GM12878 (cell line): ENCODE data around the gene RAD1. TPM values are rescaled to one million over a fixed set of nuclear protein-coding genes. Genes with fewer than 3 reads are reported as not detected.

Experiments used
- ATAC-seq: fragments of 200-7000 bp; cut with Tn5 transposase; 3 replicates; pipeline ENCODE4 v1.9.1; 2020; ENCODE audit warnings: mild to moderate bottlenecking, moderate library complexity
- BruUV-seq: library from RNA; stranded (reverse); fragments of 400-500 nt; replicated peaks from 2 replicates; lab custom pipeline; 2021; lab: Mats Ljungman, UMichigan
- CTCF ChIA-PET: fragments of 300-600 bp; sonication (Branson Sonifier 250); formaldehyde crosslinking; extraction: SDS; loops from one replicate; lab custom pipeline; 2021; ENCODE audit warnings: inconsistent platforms; lab: Yijun Ruan, JAX
- POLR2A ChIA-PET: fragments of 350-600 bp; formaldehyde crosslinking; extraction: SDS; loops from one replicate; lab custom pipeline; 2021; ENCODE audit warnings: inconsistent platforms; lab: Charles Lee
- RAD21 ChIA-PET: fragments of 300-600 bp; sonication (Branson Sonifier 250); formaldehyde crosslinking; loops from one replicate; lab custom pipeline; 2023; ENCODE audit warnings: antibody characterized with exemption; ENCODE audit not compliant: unreplicated experiment; lab: Charles Lee
- SMC1A ChIA-PET: fragments of 300-600 bp; sonication (Branson Sonifier 250); formaldehyde crosslinking; loops from one replicate; lab custom pipeline; 2023; ENCODE audit not compliant: unreplicated experiment, uncharacterized antibody; lab: Charles Lee
- DNase-seq: peaks from one replicate; pipeline ENCODE4 v3.0.0-alpha.2; 2011; ENCODE audit warnings: low read depth, low spot score
- FAIRE-seq: peaks from 3 replicates; lab custom pipeline; 2011; peaks lifted over from hg19 to GRCh38; lab: Jason Lieb, UNC
- H2AFZ ChIP-seq: 2 replicates; pipeline ENCODE4 v1.6.0; 2011; ENCODE audit warnings: low read depth, low read length, control low read depth; ENCODE audit not compliant: control insufficient read depth
- H3K27ac ChIP-seq: 2 replicates; pipeline ENCODE4 v1.5.1; 2011; ENCODE audit warnings: control low read depth; ENCODE audit not compliant: control insufficient read depth, insufficient read depth
- H3K27me3 ChIP-seq, 2 experiments: replicated peaks in 1 of 2; 2 replicates each; pipeline versions ENCODE4 v1.6.0 to v1.6.1; 2011; ENCODE audit warnings: low read length in 1 of 2; ENCODE audit not compliant: control insufficient read depth in 2 of 2, insufficient read depth in 2 of 2
- H3K36me3 ChIP-seq, 2 experiments: 2 replicates each; pipeline ENCODE4 v1.5.1; 2011; ENCODE audit warnings: low read length in 1 of 2; ENCODE audit not compliant: control insufficient read depth in 2 of 2, insufficient read depth in 2 of 2
- H3K4me1 ChIP-seq: 2 replicates; pipeline ENCODE4 v1.6.1; 2011; ENCODE audit warnings: mild to moderate bottlenecking, low read length, moderate library complexity, mixed read lengths; ENCODE audit not compliant: control insufficient read depth, insufficient read depth
- H3K4me2 ChIP-seq: 2 replicates; pipeline ENCODE4 v1.6.0; 2011; ENCODE audit warnings: control low read depth; ENCODE audit not compliant: control insufficient read depth, insufficient read depth
- H3K4me3 ChIP-seq: fragments of 200-600 bp; sonication (generic); 2 replicates; pipeline ENCODE4 v1.5.1; 2016
- H3K79me2 ChIP-seq: 2 replicates; pipeline ENCODE4 v1.6.0; 2011; ENCODE audit warnings: low read length; ENCODE audit not compliant: control insufficient read depth, insufficient read depth
- H3K9ac ChIP-seq: 2 replicates; pipeline ENCODE4 v1.8.0; 2011; ENCODE audit warnings: low read length, control low read depth, mixed read lengths; ENCODE audit not compliant: control insufficient read depth, insufficient read depth
- H3K9me3 ChIP-seq: replicated peaks from 3 replicates; pipeline ENCODE4 v1.5.1; 2011; ENCODE audit warnings: mild to moderate bottlenecking, low read length; ENCODE audit not compliant: control insufficient read depth, insufficient read depth
- H4K20me1 ChIP-seq: 2 replicates; pipeline ENCODE4 v1.6.0; 2011; ENCODE audit not compliant: control insufficient read depth, insufficient read depth
- BMI1 ChIP-seq: fragments of 450-650 bp; IDR thresholded peaks from 2 replicates; pipeline ENCODE4 v1.6.1; 2016; ENCODE audit warnings: mild to moderate bottlenecking, moderate library complexity, borderline replicate concordance
- CBX5 ChIP-seq: sonication (generic); IDR thresholded peaks from 2 replicates; pipeline ENCODE4 v1.6.1; 2016; ENCODE audit warnings: low read depth, moderate library complexity, mild to moderate bottlenecking, inconsistent platforms
- CREM ChIP-seq: IDR thresholded peaks from 2 replicates; pipeline ENCODE4 v1.6.1; 2014; ENCODE audit warnings: antibody characterized with exemption, low read depth
- DPF2 ChIP-seq: fragments of 450-650 bp; IDR thresholded peaks from 2 replicates; pipeline ENCODE4 v1.6.1; 2017; ENCODE audit warnings: mild to moderate bottlenecking
- EGR1 ChIP-seq, 2 experiments: IDR thresholded peaks; 1 replicate in 1 of 2; 2 replicates in 1 of 2; pipeline ENCODE4 v1.6.1; 2011 to 2012; ENCODE audit warnings: low read depth in 2 of 2, low read length in 2 of 2, borderline replicate concordance in 1 of 2, mild to moderate bottlenecking in 1 of 2, moderate library complexity in 1 of 2
- FOXM1 ChIP-seq: IDR thresholded peaks from 2 replicates; pipeline ENCODE4 v1.6.1; 2012; ENCODE audit warnings: low read depth, mild to moderate bottlenecking, inconsistent platforms, low read length, moderate library complexity
- GABPA ChIP-seq: IDR thresholded peaks from 2 replicates; pipeline ENCODE4 v1.6.1; 2014; ENCODE audit warnings: antibody characterized with exemption, low read depth, mild to moderate bottlenecking, inconsistent platforms
- GATAD2B ChIP-seq: fragments of 450-650 bp; conservative IDR thresholded peaks from 2 replicates; pipeline ENCODE4 v1.6.1; 2017; ENCODE audit warnings: low read depth, mild to moderate bottlenecking, moderate library complexity
- IRF4 ChIP-seq: IDR thresholded peaks from 2 replicates; pipeline ENCODE4 v1.6.1; 2011; ENCODE audit warnings: low read depth, low read length
- JUNB ChIP-seq: IDR thresholded peaks from 2 replicates; pipeline ENCODE4 v1.6.1; 2016; ENCODE audit warnings: antibody characterized with exemption, mild to moderate bottlenecking
- JUND ChIP-seq: IDR thresholded peaks from 2 replicates; pipeline ENCODE4 v1.6.1; 2012; ENCODE audit warnings: low read depth, mild to moderate bottlenecking, low read length, improper control_type of control experiment, moderate library complexity
- KLF5 ChIP-seq: fragments of 450-650 bp; IDR thresholded peaks from 2 replicates; pipeline ENCODE4 v1.6.1; 2014; ENCODE audit warnings: mild to moderate bottlenecking; ENCODE audit not compliant: partially characterized antibody
- NFYB ChIP-seq: IDR thresholded peaks from 2 replicates; pipeline ENCODE4 v1.6.1; 2011; ENCODE audit warnings: low read depth, mild to moderate bottlenecking, low read length, improper control_type of control experiment, moderate library complexity; ENCODE audit not compliant: insufficient read depth
- POLR2AphosphoS5 ChIP-seq: IDR thresholded peaks from 2 replicates; pipeline ENCODE4 v1.6.1; 2011; ENCODE audit warnings: mild to moderate bottlenecking, low read length, inconsistent platforms
- RELA ChIP-seq: fragments of 450-650 bp; IDR thresholded peaks from 2 replicates; pipeline ENCODE4 v1.8.0; 2014; ENCODE audit warnings: borderline replicate concordance; ENCODE audit not compliant: partially characterized antibody
- SRF ChIP-seq, 2 experiments: IDR thresholded peaks; 2 replicates each; pipeline ENCODE4 v1.6.1; 2011; ENCODE audit warnings: low read depth in 2 of 2, low read length in 2 of 2, mild to moderate bottlenecking in 1 of 2, moderate library complexity in 1 of 2
- USF2 ChIP-seq: IDR thresholded peaks from 2 replicates; pipeline ENCODE4 v1.6.1; 2011; ENCODE audit warnings: low read depth, low read length, improper control_type of control experiment, borderline replicate concordance
- WRNIP1 ChIP-seq: IDR thresholded peaks from 2 replicates; pipeline ENCODE4 v1.6.1; 2011; ENCODE audit warnings: low read depth, low read length, improper control_type of control experiment, borderline replicate concordance
- YBX1 ChIP-seq: fragments of 450-650 bp; IDR thresholded peaks from 2 replicates; pipeline ENCODE4 v1.6.1; 2016; ENCODE audit warnings: antibody characterized with exemption
- ZBED1 ChIP-seq: IDR thresholded peaks from 2 replicates; pipeline ENCODE4 v1.6.1; 2016; ENCODE audit warnings: borderline replicate concordance
- ZNF217 ChIP-seq: fragments of 450-650 bp; IDR thresholded peaks from 2 replicates; pipeline ENCODE4 v1.6.1; 2017; ENCODE audit warnings: antibody characterized with exemption, mild to moderate bottlenecking
- WGBS: methylation state at CpG from one replicate; pipeline ENCODE4 v1.1.6; 2016; ENCODE audit warnings: low lambda C conversion rate; ENCODE audit not compliant: insufficient replicate concordance, insufficient coverage; ENCODE audit errors: missing lambda C conversion rate; 5-methylcytosine and 5-hydroxymethylcytosine counted together
- in situ Hi-C: fragments of 300-500 bp; cut with MboI; formaldehyde crosslinking; loops from 9 replicates; pipeline ENCODE4 v1.14.3; 2018; ENCODE audit warnings: mixed read lengths
- intact Hi-C: fragments of 100-400 bp; cut with micrococcal nuclease; formaldehyde crosslinking; loops from one replicate; pipeline ENCODE4 v1.14.2; 2022; ENCODE audit not compliant: unreplicated experiment
- polyA plus RNA-seq, 11 experiments: library from polyadenylated mRNA; depleted of rRNA in 4 of 11; unstranded in 6 of 11; stranded (reverse) in 5 of 11; fragments of >200 nt; fragmentation: Nextera tagmentation in 4 of 11; fragmentation: Illumina TruSeq in 1 of 11; extraction: Ambion mirVana in 4 of 11; extraction: Trizol in 1 of 11; gene quantifications; 1 replicate in 1 of 11; 2 replicates in 10 of 11; pipeline versions ENCODE4 v1.2.1 to v1.2.3, GENCODE V29; 2011 to 2016; ENCODE audit warnings: inconsistent platforms in 2 of 11, missing spikeins in 2 of 11, low read depth in 1 of 11
- total RNA-seq, 4 experiments: library from RNA; depleted of rRNA in 3 of 4; stranded (reverse); fragments of >200 nt in 3 of 4; fragmentation: Illumina TruSeq in 1 of 4; extraction: Trizol in 1 of 4; gene quantifications; 2 replicates each; pipeline versions ENCODE4 v1.2.1 to v1.2.3, GENCODE V29; 2013 to 2021

The RAD1 gene
- total and polyA plus RNA-seq, 10 of the 15 experiments (the other 5 are each of a cell fraction or from before 2014, with no cell fraction given): 21.1 to 58.4 (median 37.2) TPM

GRCh38 chr5:34894716-34895115 lies 20.6 kb downstream of the RAD1 start:
- H3K4me2 ChIP-seq: no peak overlapping the region
- BruUV-seq: no TSS peak
- ChIA-PET RAD21 (no interaction called here), CTCF (interaction anchor here (1.5 to 5.7 kb wide), 3 partner anchors 11 to 419 kb away, joined by 5 to 44 read pairs (median 15); no protein-coding TSS in a partner anchor), SMC1A (interaction anchor here (1.1 kb wide), 1 partner anchor 69 kb away, joined by 3 read pairs; no protein-coding TSS in a partner anchor), POLR2A (no interaction called here)
- 100% methylated on average over 1 of the region's 1 CpG for WGBS
- H3K9me3 ChIP-seq: no peaks in the 10 kb centered on the region
- H3K27me3 ChIP-seq: no peaks in the 10 kb centered on the region
- FAIRE-seq (no peak), ATAC-seq (no peak), DNase-seq (no peak)
- intact Hi-C loops: no loop called here
- in situ Hi-C loops: no loop called here
- H3K4me1 ChIP-seq: no peaks in the 10 kb centered on the region
- TF ChIP-seq GATAD2B (no peak), SRF (IDR thresholded peaks at IDR 0.05; ENCODE audit: low read depth in 2 of 2, low read length in 2 of 2) (no peak), CBX5 (no peak), ZBED1 (no peak), RELA (no peak), ZNF217 (no peak), KLF5 (no peak), BMI1 (no peak)
- H2AFZ ChIP-seq: no peak overlapping the region
- no peaks in the 10 kb centered on the region for H3K79me2 ChIP-seq
- no peak overlapping the region for H3K27ac ChIP-seq
- H3K4me3 ChIP-seq: no peak overlapping the region
- no peaks in the 10 kb centered on the region for H4K20me1 ChIP-seq
- H3K36me3 ChIP-seq: no peaks in the 10 kb centered on the region
- no peak overlapping the region for H3K9ac ChIP-seq

- DNase-seq: no peak
- no peak overlapping the region for H3K9ac ChIP-seq
- POLR2A ChIA-PET: no interaction called here
- no peaks in the 10 kb centered on the region for H3K27me3 ChIP-seq
- no peaks in the 10 kb centered on the region for H3K79me2 ChIP-seq
- H3K9me3 ChIP-seq: no peaks in the 10 kb centered on the region
- WGBS: 72% methylated on average over 6 of the region's 6 CpGs
- no peak overlapping the region for H2AFZ ChIP-seq
- SMC1A ChIA-PET: interaction anchor here (1.1 to 3.0 kb wide), 3 partner anchors 48 to 369 kb away, joined by 3 to 10 read pairs (median 4); no protein-coding TSS in a partner anchor
- no TSS peak for BruUV-seq
- intact Hi-C loops (no loop called here), in situ Hi-C loops (no loop called here)
- RAD21 ChIA-PET: interaction anchor here (1.2 kb wide), 1 partner anchor 406 kb away, joined by 4 read pairs; no protein-coding TSS in a partner anchor
- H3K4me1 ChIP-seq: no peaks in the 10 kb centered on the region
- no peaks in the 10 kb centered on the region for H4K20me1 ChIP-seq
- H3K4me2 ChIP-seq: no peak overlapping the region
- no peak for FAIRE-seq
- no peak overlapping the region for H3K27ac ChIP-seq
- CTCF ChIA-PET: interaction anchor here (2.4 kb wide), 1 partner anchor 369 kb away, joined by 9 read pairs; no protein-coding TSS in a partner anchor
- no peak for ATAC-seq
- H3K36me3 ChIP-seq: no peaks in the 10 kb centered on the region
- no peak overlapping the region for H3K4me3 ChIP-seq
- TF ChIP-seq POLR2AphosphoS5 (no peak), WRNIP1 (no peak), DPF2 (no peak), JUNB (no peak), FOXM1 (no peak), IRF4 (no peak), NFYB (no peak), GABPA (no peak), USF2 (no peak), YBX1 (no peak), CREM (no peak), ZNF217 (no peak), EGR1 (IDR thresholded peaks at IDR 0.05; ENCODE audit: borderline replicate concordance in 1 of 2, low read depth in 2 of 2, low read length in 2 of 2) (no peak), JUND (no peak)
These were observed 22.9 kb downstream of the RAD1 start for GRCh38 chr5:34892414-34892813.
